Renal pelvis (tissue), 3 donors: ENCODE results near the gene DNMT3B. TPM values are rescaled to one million over a fixed set of nuclear protein-coding genes. Genes with fewer than 3 reads are reported as not detected.

Experiments used
- polyA plus RNA-seq, 3 donors: library from polyadenylated mRNA; unstranded; fragments of 120-200 nt; gene quantifications; one replicate each; pipeline ENCODE4 v1.2.1, GENCODE V29; 2013; ENCODE audit not compliant: insufficient read length in 3 of 3

DNMT3B gene
- polyA plus RNA-seq, 3 donors, result 7.8 to 9.9 (median 8.6) TPM

Other genes starting within 250 kb of the DNMT3B start
- 10 to 100 TPM; 54.3 to 63.2 (median 61.8) TPM for gene NOL4L, start 177.1 kb upstream of the DNMT3B start, polyA plus RNA-seq
- gene C20orf203, start 88.4 kb upstream of the DNMT3B start, polyA plus RNA-seq, result under 1 TPM; 0.10 to 0.51 (median 0.33) TPM
- gene COMMD7, start 18.9 kb upstream of the DNMT3B start, polyA plus RNA-seq, result 10 to 100 TPM; 67.5 to 72.5 (median 71.9) TPM
- 100 to 1,000 TPM; 101 to 109 (median 106) TPM for gene MAPRE1, start 57.6 kb downstream of the DNMT3B start, polyA plus RNA-seq
- under 1 TPM; 0.06 to 0.21 (median 0.09) TPM for gene EFCAB8, start 96.5 kb downstream of the DNMT3B start, polyA plus RNA-seq
- not detected for gene SUN5, start 242.0 kb downstream of the DNMT3B start, polyA plus RNA-seq
- gene BPIFB2, start 245.3 kb downstream of the DNMT3B start, polyA plus RNA-seq, result not detected